Endothelial cell of umbilical vein (primary cell): Measurements from ENCODE around the gene PUS1. TPM values are rescaled to one million over a fixed set of nuclear protein-coding genes. Genes with fewer than 3 reads are reported as not detected.

ENCODE experiments used
- BruUV-seq: library from RNA; stranded (reverse); fragments of 400-500 nt; replicated peaks from 2 replicates; lab custom pipeline; 2021; lab: Mats Ljungman, UMichigan
- CTCF ChIA-PET: fragments of 300-600, 350-600 bp; sonication (Branson Sonifier 250); formaldehyde crosslinking; loops from one replicate; lab custom pipeline; 2021; ENCODE audit warnings: antibody characterized with exemption, inconsistent platforms; lab: Charles Lee
- POLR2A ChIA-PET: fragments of 300-600, 350-600 bp; sonication (Branson Sonifier 250); formaldehyde crosslinking; loops from one replicate; lab custom pipeline; 2021; ENCODE audit warnings: antibody characterized with exemption, inconsistent platforms; lab: Charles Lee
- DNase-seq: peaks from one replicate; pipeline ENCODE4 v3.0.0-alpha.2; 2011; ENCODE audit warnings: low read depth, low spot score
- FAIRE-seq: peaks from 2 replicates; lab custom pipeline; 2011; peaks lifted over from hg19 to GRCh38; lab: Jason Lieb, UNC
- H2AFZ ChIP-seq: 2 replicates; pipeline ENCODE4 v1.6.0; 2012; ENCODE audit warnings: low read depth, low read length, control low read depth, inconsistent platforms
- H3K27ac ChIP-seq: 2 replicates; pipeline ENCODE4 v1.5.1; 2011; ENCODE audit warnings: low read depth, mild to moderate bottlenecking, control low read depth, low read length, moderate library complexity; ENCODE audit not compliant: insufficient read depth
- H3K27me3 ChIP-seq, 2 experiments: 2 replicates each; pipeline versions ENCODE4 v1.6.0 to v1.6.1; 2011; ENCODE audit warnings: low read length in 2 of 2, mixed read lengths in 1 of 2; ENCODE audit not compliant: control insufficient read depth in 2 of 2, insufficient read depth in 2 of 2
- H3K36me3 ChIP-seq, 2 experiments: 2 replicates in 1 of 2; 3 replicates in 1 of 2; pipeline ENCODE4 v1.5.1; 2011; ENCODE audit warnings: low read length in 2 of 2, mild to moderate bottlenecking in 1 of 2, moderate library complexity in 1 of 2; ENCODE audit not compliant: control insufficient read depth in 2 of 2, insufficient read depth in 2 of 2; ENCODE audit errors: extremely low read depth in 1 of 2
- H3K4me1 ChIP-seq: 3 replicates; pipeline ENCODE4 v1.5.1; 2011; ENCODE audit warnings: mild to moderate bottlenecking, low read length; ENCODE audit not compliant: control insufficient read depth, insufficient read depth; ENCODE audit errors: extremely low read depth
- H3K4me2 ChIP-seq: 2 replicates; pipeline ENCODE4 v1.6.1; 2011; ENCODE audit warnings: low read length, control low read depth, mixed read lengths; ENCODE audit not compliant: insufficient read depth
- H3K4me3 ChIP-seq, 3 experiments: fragments of 200-600 bp in 1 of 3; sonication (generic), shearing (Covaris generic) in 1 of 3; replicated peaks in 1 of 3; 2 replicates each; pipeline ENCODE4 v1.5.1; 2011 to 2016; ENCODE audit warnings: control low read depth in 3 of 3, low read length in 3 of 3, mild to moderate bottlenecking in 2 of 3, inconsistent platforms in 1 of 3, low read depth in 1 of 3, moderate library complexity in 1 of 3; ENCODE audit not compliant: insufficient read depth in 1 of 3
- H3K79me2 ChIP-seq: 2 replicates; pipeline ENCODE4 v1.6.0; 2012; ENCODE audit warnings: low read length, inconsistent platforms; ENCODE audit not compliant: control insufficient read depth, insufficient read depth
- H3K9ac ChIP-seq: replicated peaks from 2 replicates; pipeline ENCODE3; 2011; ENCODE audit warnings: low read length, control low read depth; ENCODE audit not compliant: insufficient read depth; ENCODE audit errors: extremely low read depth
- H3K9me1 ChIP-seq: replicated peaks from 3 replicates; pipeline ENCODE4 v1.6.0; 2011; ENCODE audit warnings: mild to moderate bottlenecking, low read length; ENCODE audit not compliant: control insufficient read depth, insufficient read depth; ENCODE audit errors: extremely low read depth
- H3K9me3 ChIP-seq: replicated peaks from 2 replicates; pipeline ENCODE4 v1.5.1; 2012; ENCODE audit warnings: low read length, inconsistent platforms; ENCODE audit not compliant: control insufficient read depth, insufficient read depth
- H4K20me1 ChIP-seq: replicated peaks from 2 replicates; pipeline ENCODE3; 2011; ENCODE audit warnings: mild to moderate bottlenecking, low read length; ENCODE audit not compliant: control insufficient read depth, insufficient read depth; ENCODE audit errors: extremely low read depth
- CTCF ChIP-seq, 2 donors: IDR thresholded peaks; 1 replicate in 1 of 2; 2 replicates in 1 of 2; pipeline ENCODE4 v1.5.1; 2011; ENCODE audit warnings: low read length in 2 of 2, mild to moderate bottlenecking in 2 of 2, moderate library complexity in 2 of 2, control low read depth in 1 of 2, inconsistent platforms in 1 of 2, low read depth in 1 of 2; ENCODE audit not compliant: insufficient read depth in 1 of 2; ENCODE audit errors: extremely low read depth in 1 of 2
- EZH2 ChIP-seq: IDR thresholded peaks from 2 replicates; pipeline ENCODE4 v1.6.1; 2012; ENCODE audit warnings: borderline replicate concordance, low read depth, mild to moderate bottlenecking, moderate library complexity, low read length, inconsistent platforms; ENCODE audit not compliant: severe bottlenecking
- FOS ChIP-seq: IDR thresholded peaks from 2 replicates; pipeline ENCODE4 v1.6.1; 2011; ENCODE audit warnings: mild to moderate bottlenecking, low read length, moderate library complexity, borderline replicate concordance; ENCODE audit not compliant: insufficient read depth
- GATA2 ChIP-seq: IDR thresholded peaks from 2 replicates; pipeline ENCODE4 v1.7.0; 2011; ENCODE audit warnings: low read depth, mild to moderate bottlenecking, moderate library complexity, mixed read lengths, low read length; ENCODE audit not compliant: insufficient read length, insufficient read depth
- MYC ChIP-seq: IDR thresholded peaks from one replicate; pipeline ENCODE4 v1.6.1; 2011; ENCODE audit warnings: mild to moderate bottlenecking, low read depth, low read length
- POLR2A ChIP-seq: IDR thresholded peaks from 2 replicates; pipeline ENCODE4 v1.6.1; 2012; ENCODE audit warnings: low read depth, mild to moderate bottlenecking, control low read depth, low read length
- POLR2AphosphoS5 ChIP-seq: IDR thresholded peaks from 2 replicates; pipeline ENCODE4 v1.6.1; 2012; ENCODE audit warnings: low read depth, mild to moderate bottlenecking, control low read depth, low read length, moderate library complexity; ENCODE audit not compliant: insufficient read depth
- dilution Hi-C: fragments of 300-500 bp; cut with MboI; formaldehyde crosslinking; loops from one replicate; pipeline ENCODE4 v1.15.0; 2019; ENCODE audit warnings: low sequenced_read_pairs; ENCODE audit not compliant: extremely low pct_ligation_motif_present
- intact Hi-C: fragments of 100-400 bp; cut with micrococcal nuclease; formaldehyde crosslinking; loops from one replicate; pipeline ENCODE4 v1.10.0; 2022
- polyA plus RNA-seq, 4 experiments: library from polyadenylated mRNA; depleted of rRNA in 3 of 4; stranded (reverse) in 3 of 4; unstranded in 1 of 4; fragments of >200 nt; gene quantifications; 2 replicates each; pipeline versions ENCODE4 v1.2.1 to v1.2.3, GENCODE V29; 2011 to 2012; ENCODE audit warnings: missing spikeins in 1 of 4
- total RNA-seq: library from RNA; stranded (reverse); gene quantifications from 2 replicates; pipeline ENCODE4 v1.2.3, GENCODE V29; 2021
- TF ChIP-seq, protein P1 (sequence below): IDR thresholded peaks from 2 replicates; pipeline ENCODE4 v1.6.1; 2011; ENCODE audit not compliant: insufficient read depth, insufficient read length

PUS1 gene
- total and polyA plus RNA-seq, 2 donors (not counting 3 experiments of a cell fraction or from before 2014, with no cell fraction given): 33.9 to 52.2 TPM

- H3K4me3 ChIP-seq: no peak overlapping the region
Observed at GRCh38 chr12:131946757-131947156, 17.7 kb downstream of the PUS1 start.

DNA sequence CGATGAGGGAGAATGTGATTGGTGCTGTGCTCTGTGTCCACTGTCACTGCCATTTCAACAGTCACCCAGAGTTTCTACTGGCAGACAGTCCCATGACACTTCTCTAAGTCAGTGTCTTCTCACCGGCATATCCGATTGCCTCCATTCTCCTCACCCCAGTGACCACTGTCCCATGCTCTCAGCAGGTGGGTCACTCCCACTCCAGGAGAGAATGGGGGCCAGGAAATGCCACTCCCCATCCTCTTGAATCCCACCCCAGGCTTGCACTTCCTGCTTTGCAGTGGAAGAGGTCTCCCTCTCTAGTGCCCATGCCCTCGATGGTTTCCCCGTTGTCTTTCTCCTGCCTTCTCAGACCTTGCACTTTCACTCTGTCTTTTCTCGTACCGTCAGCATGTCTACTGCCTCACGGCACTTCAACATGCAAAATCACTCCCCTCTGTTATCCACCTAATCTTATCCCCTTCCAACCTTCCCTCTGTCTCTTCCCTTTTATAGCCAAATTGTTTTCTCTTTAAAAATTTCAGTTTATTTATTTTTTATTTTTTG, 18.5 kb downstream of the PUS1 start:
- POLR2A ChIA-PET: no interaction called here
- no peaks in the 10 kb centered on the region for H3K9me3 ChIP-seq
- no peak overlapping the region for H3K4me3 ChIP-seq
- dilution Hi-C loops: no loop called here
- peaks cover 22% of the 10 kb centered on the region for H3K79me2 ChIP-seq
- BruUV-seq: no TSS peak
- H3K9me1 ChIP-seq: no peaks in the 10 kb centered on the region
- H3K9ac ChIP-seq: no peak overlapping the region
- DNase-seq (no peak), FAIRE-seq (no peak)
- peaks cover 5% of the 10 kb centered on the region for H3K4me1 ChIP-seq
- no peak overlapping the region for H3K4me2 ChIP-seq
- intact Hi-C loops: loop anchor here (2.0 to 5.0 kb wide), 3 partner anchors 117 to 1075 kb away; partner anchors contain the start of genes RAN and SFSWAP
- no peak overlapping the region for H3K27ac ChIP-seq
- TF ChIP-seq POLR2A: no peak
- TF ChIP-seq CTCF (IDR thresholded peaks at IDR 0.05; ENCODE audit: extremely low read depth in 1 of 2, insufficient read depth in 1 of 2, low read depth in 1 of 2, low read length in 2 of 2): no peak
- no peak for TF ChIP-seq MYC
- TF ChIP-seq GATA2: no peak
- TF ChIP-seq EZH2: no peak
- no peak for TF ChIP-seq FOS
- TF ChIP-seq, protein P1, sequence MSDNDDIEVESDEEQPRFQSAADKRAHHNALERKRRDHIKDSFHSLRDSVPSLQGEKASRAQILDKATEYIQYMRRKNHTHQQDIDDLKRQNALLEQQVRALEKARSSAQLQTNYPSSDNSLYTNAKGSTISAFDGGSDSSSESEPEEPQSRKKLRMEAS: no peak
- CTCF ChIA-PET: no interaction called here
- H3K36me3 ChIP-seq: peaks cover 0 to 13% of the 10 kb centered on the region in 2 experiments
- H3K27me3 ChIP-seq: no peaks in the 10 kb centered on the region
- H4K20me1 ChIP-seq: no peaks in the 10 kb centered on the region
- H2AFZ ChIP-seq: peak overlapping the region; percentile 36

More at GRCh38 chr12:131946757-131947156, 17.7 kb downstream of the PUS1 start:
- Histone ChIP-seq H3K27me3 (no peaks in the 10 kb centered on the region), H3K27ac (no peak overlapping the region), H3K9ac (no peak overlapping the region), H3K9me1 (no peaks in the 10 kb centered on the region), H3K4me2 (no peak overlapping the region), H3K79me2 (peaks cover 16% of the 10 kb centered on the region), H4K20me1 (no peaks in the 10 kb centered on the region), H3K4me1 (peaks cover 5% of the 10 kb centered on the region), H3K9me3 (no peaks in the 10 kb centered on the region), H2AFZ (no peak overlapping the region), H3K36me3 (peaks cover 0 to 16% of the 10 kb centered on the region in 2 experiments)
- no peak for DNase-seq
- dilution Hi-C loops: no loop called here
- intact Hi-C loops: loop anchor here (5.0 kb wide), 1 partner anchor 1074 kb away; the partner anchor contains the start of gene RAN
- ChIA-PET CTCF (no interaction called here), POLR2A (no interaction called here)
- TF ChIP-seq EZH2 (no peak), POLR2A (peak; percentile 18), POLR2AphosphoS5 (peak; percentile 14), MYC (no peak), GATA2 (no peak)
- BruUV-seq: no TSS peak
- no peak for FAIRE-seq
